Breast epithelium (tissue), 3 donors: Measurements from ENCODE around the gene PIP5K1B.

ENCODE experiments used
- CTCF ChIP-seq, 3 donors: fragments of 450-650 bp; IDR thresholded peaks; one replicate each; pipeline ENCODE4 v1.5.1; 2016 to 2017; ENCODE audit warnings: antibody characterized with exemption in 3 of 3, mild to moderate bottlenecking in 3 of 3, moderate library complexity in 3 of 3
- POLR2A ChIP-seq: fragments of 450-650 bp; IDR thresholded peaks from one replicate; pipeline ENCODE4 v1.6.1; 2016; ENCODE audit warnings: antibody characterized with exemption, mild to moderate bottlenecking, moderate library complexity
- POLR2AphosphoS5 ChIP-seq, 3 donors: sonication (generic); formaldehyde crosslinking; IDR thresholded peaks; one replicate each; pipeline ENCODE4 v1.6.1; 2017; ENCODE audit warnings: antibody characterized with exemption in 3 of 3

GRCh38 chr9:68898781-68899439 is 193.9 kb downstream of the PIP5K1B start:
- TF ChIP-seq CTCF (IDR thresholded peaks at IDR 0.05) (no peak), POLR2A (no peak), POLR2AphosphoS5 (IDR thresholded peaks at IDR 0.05) (no peak)
